GM12878 (cell line): Measurements from ENCODE around the gene ANAPC7. TPM values are rescaled to one million over a fixed set of nuclear protein-coding genes. Genes with fewer than 3 reads are reported as not detected.

Experiments used
- ATAC-seq: fragments of 200-7000 bp; cut with Tn5 transposase; 3 replicates; pipeline ENCODE4 v1.9.1; 2020; ENCODE audit warnings: mild to moderate bottlenecking, moderate library complexity
- BruUV-seq: library from RNA; stranded (reverse); fragments of 400-500 nt; replicated peaks from 2 replicates; lab custom pipeline; 2021; lab: Mats Ljungman, UMichigan
- CTCF ChIA-PET: fragments of 300-600 bp; sonication (Branson Sonifier 250); formaldehyde crosslinking; extraction: SDS; loops from one replicate; lab custom pipeline; 2021; ENCODE audit warnings: inconsistent platforms; lab: Yijun Ruan, JAX
- POLR2A ChIA-PET: fragments of 350-600 bp; formaldehyde crosslinking; extraction: SDS; loops from one replicate; lab custom pipeline; 2021; ENCODE audit warnings: inconsistent platforms; lab: Charles Lee
- RAD21 ChIA-PET: fragments of 300-600 bp; sonication (Branson Sonifier 250); formaldehyde crosslinking; loops from one replicate; lab custom pipeline; 2023; ENCODE audit warnings: antibody characterized with exemption; ENCODE audit not compliant: unreplicated experiment; lab: Charles Lee
- SMC1A ChIA-PET: fragments of 300-600 bp; sonication (Branson Sonifier 250); formaldehyde crosslinking; loops from one replicate; lab custom pipeline; 2023; ENCODE audit not compliant: unreplicated experiment, uncharacterized antibody; lab: Charles Lee
- DNase-seq: peaks from one replicate; pipeline ENCODE4 v3.0.0-alpha.2; 2011; ENCODE audit warnings: low read depth, low spot score
- FAIRE-seq: peaks from 3 replicates; lab custom pipeline; 2011; peaks lifted over from hg19 to GRCh38; lab: Jason Lieb, UNC
- H2AFZ ChIP-seq: 2 replicates; pipeline ENCODE4 v1.6.0; 2011; ENCODE audit warnings: low read depth, low read length, control low read depth; ENCODE audit not compliant: control insufficient read depth
- H3K27ac ChIP-seq: 2 replicates; pipeline ENCODE4 v1.5.1; 2011; ENCODE audit warnings: control low read depth; ENCODE audit not compliant: control insufficient read depth, insufficient read depth
- H3K27me3 ChIP-seq, 2 experiments: replicated peaks in 1 of 2; 2 replicates each; pipeline versions ENCODE4 v1.6.0 to v1.6.1; 2011; ENCODE audit warnings: low read length in 1 of 2; ENCODE audit not compliant: control insufficient read depth in 2 of 2, insufficient read depth in 2 of 2
- H3K36me3 ChIP-seq, 2 experiments: 2 replicates each; pipeline ENCODE4 v1.5.1; 2011; ENCODE audit warnings: low read length in 1 of 2; ENCODE audit not compliant: control insufficient read depth in 2 of 2, insufficient read depth in 2 of 2
- H3K4me1 ChIP-seq: 2 replicates; pipeline ENCODE4 v1.6.1; 2011; ENCODE audit warnings: mild to moderate bottlenecking, low read length, moderate library complexity, mixed read lengths; ENCODE audit not compliant: control insufficient read depth, insufficient read depth
- H3K4me2 ChIP-seq: 2 replicates; pipeline ENCODE4 v1.6.0; 2011; ENCODE audit warnings: control low read depth; ENCODE audit not compliant: control insufficient read depth, insufficient read depth
- H3K4me3 ChIP-seq: fragments of 200-600 bp; sonication (generic); 2 replicates; pipeline ENCODE4 v1.5.1; 2016
- H3K79me2 ChIP-seq: 2 replicates; pipeline ENCODE4 v1.6.0; 2011; ENCODE audit warnings: low read length; ENCODE audit not compliant: control insufficient read depth, insufficient read depth
- H3K9ac ChIP-seq: 2 replicates; pipeline ENCODE4 v1.8.0; 2011; ENCODE audit warnings: low read length, control low read depth, mixed read lengths; ENCODE audit not compliant: control insufficient read depth, insufficient read depth
- H3K9me3 ChIP-seq: replicated peaks from 3 replicates; pipeline ENCODE4 v1.5.1; 2011; ENCODE audit warnings: mild to moderate bottlenecking, low read length; ENCODE audit not compliant: control insufficient read depth, insufficient read depth
- H4K20me1 ChIP-seq: 2 replicates; pipeline ENCODE4 v1.6.0; 2011; ENCODE audit not compliant: control insufficient read depth, insufficient read depth
- ASH2L ChIP-seq: fragments of 300-600, 200-600 bp; sonication (generic); IDR thresholded peaks from 2 replicates; pipeline ENCODE4 v1.6.1; 2017; ENCODE audit warnings: low read depth, mild to moderate bottlenecking, borderline replicate concordance
- CBFB ChIP-seq: IDR thresholded peaks from 2 replicates; pipeline ENCODE4 v1.6.1; 2016; ENCODE audit warnings: antibody characterized with exemption, low read depth
- CTCF ChIP-seq, 3 experiments: IDR thresholded peaks in 2 of 3; conservative IDR thresholded peaks in 1 of 3; 2 replicates each; pipeline ENCODE4 v1.5.1; 2011; ENCODE audit warnings: low read depth in 3 of 3, low read length in 3 of 3, mild to moderate bottlenecking in 3 of 3, control low read depth in 2 of 3, moderate library complexity in 2 of 3, inconsistent platforms in 1 of 3, mixed read lengths in 1 of 3; ENCODE audit not compliant: control insufficient read depth in 2 of 3, insufficient read depth in 1 of 3; ENCODE audit errors: extremely low read depth in 1 of 3
- E2F8 ChIP-seq: fragments of 450-650 bp; IDR thresholded peaks from 2 replicates; pipeline ENCODE4 v1.6.1; 2018; ENCODE audit warnings: mild to moderate bottlenecking, low read depth, moderate library complexity; ENCODE audit not compliant: partially characterized antibody
- FOXM1 ChIP-seq: IDR thresholded peaks from 2 replicates; pipeline ENCODE4 v1.6.1; 2012; ENCODE audit warnings: low read depth, mild to moderate bottlenecking, inconsistent platforms, low read length, moderate library complexity
- IRF4 ChIP-seq: IDR thresholded peaks from 2 replicates; pipeline ENCODE4 v1.6.1; 2011; ENCODE audit warnings: low read depth, low read length
- MYB ChIP-seq: fragments of 150-350 bp; IDR thresholded peaks from 2 replicates; pipeline ENCODE4 v1.6.1; 2014; ENCODE audit warnings: mild to moderate bottlenecking, low read depth, low read length, borderline replicate concordance
- WGBS: methylation state at CpG from one replicate; pipeline ENCODE4 v1.1.6; 2016; ENCODE audit warnings: low lambda C conversion rate; ENCODE audit not compliant: insufficient replicate concordance, insufficient coverage; ENCODE audit errors: missing lambda C conversion rate; 5-methylcytosine and 5-hydroxymethylcytosine counted together
- in situ Hi-C: fragments of 300-500 bp; cut with MboI; formaldehyde crosslinking; loops from 9 replicates; pipeline ENCODE4 v1.14.3; 2018; ENCODE audit warnings: mixed read lengths
- intact Hi-C: fragments of 100-400 bp; cut with micrococcal nuclease; formaldehyde crosslinking; loops from one replicate; pipeline ENCODE4 v1.14.2; 2022; ENCODE audit not compliant: unreplicated experiment
- polyA plus RNA-seq, 11 experiments: library from polyadenylated mRNA; depleted of rRNA in 4 of 11; unstranded in 6 of 11; stranded (reverse) in 5 of 11; fragments of >200 nt; fragmentation: Nextera tagmentation in 4 of 11; fragmentation: Illumina TruSeq in 1 of 11; extraction: Ambion mirVana in 4 of 11; extraction: Trizol in 1 of 11; gene quantifications; 1 replicate in 1 of 11; 2 replicates in 10 of 11; pipeline versions ENCODE4 v1.2.1 to v1.2.3, GENCODE V29; 2011 to 2016; ENCODE audit warnings: inconsistent platforms in 2 of 11, missing spikeins in 2 of 11, low read depth in 1 of 11
- total RNA-seq, 4 experiments: library from RNA; depleted of rRNA in 3 of 4; stranded (reverse); fragments of >200 nt in 3 of 4; fragmentation: Illumina TruSeq in 1 of 4; extraction: Trizol in 1 of 4; gene quantifications; 2 replicates each; pipeline versions ENCODE4 v1.2.1 to v1.2.3, GENCODE V29; 2013 to 2021
- TF ChIP-seq, protein P1 (sequence below): fragments of 450-650 bp; IDR thresholded peaks from 2 replicates; pipeline ENCODE4 v1.6.1; 2017; ENCODE audit warnings: antibody characterized with exemption, mild to moderate bottlenecking, moderate library complexity
- TF ChIP-seq, protein P2 (sequence below): IDR thresholded peaks from 2 replicates; pipeline ENCODE4 v1.6.1; 2011; ENCODE audit warnings: low read depth, low read length, improper control_type of control experiment, borderline replicate concordance

ANAPC7 gene
- total and polyA plus RNA-seq, 10 of the 15 experiments (the other 5 are each of a cell fraction or from before 2014, with no cell fraction given) = 24.5 to 77.9 (median 58.6) TPM

- Histone ChIP-seq H4K20me1 (no peaks in the 10 kb centered on the region), H3K9ac (no peak overlapping the region), H3K36me3 (peaks cover 27 to 46% of the 10 kb centered on the region in 2 experiments), H3K4me2 (no peak overlapping the region), H3K4me1 (no peaks in the 10 kb centered on the region), H3K4me3 (no peak overlapping the region), H3K27me3 (no peaks in the 10 kb centered on the region), H3K79me2 (peaks cover 1% of the 10 kb centered on the region), H2AFZ (no peak overlapping the region), H3K9me3 (no peaks in the 10 kb centered on the region), H3K27ac (no peak overlapping the region)
- ChIA-PET CTCF (interaction anchor here (0.6 to 3.0 kb wide), 7 partner anchors 8 to 101 kb away, joined by 3 to 14 read pairs (median 3); no protein-coding TSS in a partner anchor), RAD21 (interaction anchor here (1.7 kb wide), 1 partner anchor 8 kb away, joined by 4 read pairs; no protein-coding TSS in a partner anchor), POLR2A (interaction anchor here (0.6 to 1.4 kb wide), 3 partner anchors 12 to 101 kb away, joined by 3 to 4 read pairs (median 3); no protein-coding TSS in a partner anchor), SMC1A (interaction anchor here (1.0 to 1.7 kb wide), 6 partner anchors 9 to 101 kb away, joined by 3 to 7 read pairs (median 4); no protein-coding TSS in a partner anchor)
- BruUV-seq = no TSS peak
- ATAC-seq (no peak), DNase-seq (no peak), FAIRE-seq (no peak)
- TF ChIP-seq E2F8 (no peak), FOXM1 (no peak), IRF4 (no peak), CBFB (no peak), CTCF (IDR thresholded peaks at IDR 0.05 in 2 of 3, conservative IDR thresholded peaks at IDR 0.05 in 1 of 3; ENCODE audit: control insufficient read depth in 2 of 3, extremely low read depth in 1 of 3, insufficient read depth in 1 of 3, low read depth in 3 of 3, low read length in 3 of 3) (no peak), ASH2L (no peak), MYB (no peak)
- TF ChIP-seq, protein P1, sequence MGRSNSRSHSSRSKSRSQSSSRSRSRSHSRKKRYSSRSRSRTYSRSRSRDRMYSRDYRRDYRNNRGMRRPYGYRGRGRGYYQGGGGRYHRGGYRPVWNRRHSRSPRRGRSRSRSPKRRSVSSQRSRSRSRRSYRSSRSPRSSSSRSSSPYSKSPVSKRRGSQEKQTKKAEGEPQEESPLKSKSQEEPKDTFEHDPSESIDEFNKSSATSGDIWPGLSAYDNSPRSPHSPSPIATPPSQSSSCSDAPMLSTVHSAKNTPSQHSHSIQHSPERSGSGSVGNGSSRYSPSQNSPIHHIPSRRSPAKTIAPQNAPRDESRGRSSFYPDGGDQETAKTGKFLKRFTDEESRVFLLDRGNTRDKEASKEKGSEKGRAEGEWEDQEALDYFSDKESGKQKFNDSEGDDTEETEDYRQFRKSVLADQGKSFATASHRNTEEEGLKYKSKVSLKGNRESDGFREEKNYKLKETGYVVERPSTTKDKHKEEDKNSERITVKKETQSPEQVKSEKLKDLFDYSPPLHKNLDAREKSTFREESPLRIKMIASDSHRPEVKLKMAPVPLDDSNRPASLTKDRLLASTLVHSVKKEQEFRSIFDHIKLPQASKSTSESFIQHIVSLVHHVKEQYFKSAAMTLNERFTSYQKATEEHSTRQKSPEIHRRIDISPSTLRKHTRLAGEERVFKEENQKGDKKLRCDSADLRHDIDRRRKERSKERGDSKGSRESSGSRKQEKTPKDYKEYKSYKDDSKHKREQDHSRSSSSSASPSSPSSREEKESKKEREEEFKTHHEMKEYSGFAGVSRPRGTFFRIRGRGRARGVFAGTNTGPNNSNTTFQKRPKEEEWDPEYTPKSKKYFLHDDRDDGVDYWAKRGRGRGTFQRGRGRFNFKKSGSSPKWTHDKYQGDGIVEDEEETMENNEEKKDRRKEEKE = no peak
- TF ChIP-seq, protein P2, sequence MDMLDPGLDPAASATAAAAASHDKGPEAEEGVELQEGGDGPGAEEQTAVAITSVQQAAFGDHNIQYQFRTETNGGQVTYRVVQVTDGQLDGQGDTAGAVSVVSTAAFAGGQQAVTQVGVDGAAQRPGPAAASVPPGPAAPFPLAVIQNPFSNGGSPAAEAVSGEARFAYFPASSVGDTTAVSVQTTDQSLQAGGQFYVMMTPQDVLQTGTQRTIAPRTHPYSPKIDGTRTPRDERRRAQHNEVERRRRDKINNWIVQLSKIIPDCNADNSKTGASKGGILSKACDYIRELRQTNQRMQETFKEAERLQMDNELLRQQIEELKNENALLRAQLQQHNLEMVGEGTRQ = no peak
- intact Hi-C loops (no loop called here), in situ Hi-C loops (no loop called here)
- 81% methylated on average over 3 of the region's 3 CpGs for WGBS
Observed at GRCh38 chr12:110330124-110330523, 73.4 kb downstream of the ANAPC7 start.
